ENCODE measurements around the gene SCRN2. TPM values are rescaled to one million over a fixed set of nuclear protein-coding genes. Genes with fewer than 3 reads are reported as not detected.

The SCRN2 gene
- total RNA-seq, 1 experiment from 2014 or later: 50.8 TPM

- TF ChIP-seq, protein P1, sequence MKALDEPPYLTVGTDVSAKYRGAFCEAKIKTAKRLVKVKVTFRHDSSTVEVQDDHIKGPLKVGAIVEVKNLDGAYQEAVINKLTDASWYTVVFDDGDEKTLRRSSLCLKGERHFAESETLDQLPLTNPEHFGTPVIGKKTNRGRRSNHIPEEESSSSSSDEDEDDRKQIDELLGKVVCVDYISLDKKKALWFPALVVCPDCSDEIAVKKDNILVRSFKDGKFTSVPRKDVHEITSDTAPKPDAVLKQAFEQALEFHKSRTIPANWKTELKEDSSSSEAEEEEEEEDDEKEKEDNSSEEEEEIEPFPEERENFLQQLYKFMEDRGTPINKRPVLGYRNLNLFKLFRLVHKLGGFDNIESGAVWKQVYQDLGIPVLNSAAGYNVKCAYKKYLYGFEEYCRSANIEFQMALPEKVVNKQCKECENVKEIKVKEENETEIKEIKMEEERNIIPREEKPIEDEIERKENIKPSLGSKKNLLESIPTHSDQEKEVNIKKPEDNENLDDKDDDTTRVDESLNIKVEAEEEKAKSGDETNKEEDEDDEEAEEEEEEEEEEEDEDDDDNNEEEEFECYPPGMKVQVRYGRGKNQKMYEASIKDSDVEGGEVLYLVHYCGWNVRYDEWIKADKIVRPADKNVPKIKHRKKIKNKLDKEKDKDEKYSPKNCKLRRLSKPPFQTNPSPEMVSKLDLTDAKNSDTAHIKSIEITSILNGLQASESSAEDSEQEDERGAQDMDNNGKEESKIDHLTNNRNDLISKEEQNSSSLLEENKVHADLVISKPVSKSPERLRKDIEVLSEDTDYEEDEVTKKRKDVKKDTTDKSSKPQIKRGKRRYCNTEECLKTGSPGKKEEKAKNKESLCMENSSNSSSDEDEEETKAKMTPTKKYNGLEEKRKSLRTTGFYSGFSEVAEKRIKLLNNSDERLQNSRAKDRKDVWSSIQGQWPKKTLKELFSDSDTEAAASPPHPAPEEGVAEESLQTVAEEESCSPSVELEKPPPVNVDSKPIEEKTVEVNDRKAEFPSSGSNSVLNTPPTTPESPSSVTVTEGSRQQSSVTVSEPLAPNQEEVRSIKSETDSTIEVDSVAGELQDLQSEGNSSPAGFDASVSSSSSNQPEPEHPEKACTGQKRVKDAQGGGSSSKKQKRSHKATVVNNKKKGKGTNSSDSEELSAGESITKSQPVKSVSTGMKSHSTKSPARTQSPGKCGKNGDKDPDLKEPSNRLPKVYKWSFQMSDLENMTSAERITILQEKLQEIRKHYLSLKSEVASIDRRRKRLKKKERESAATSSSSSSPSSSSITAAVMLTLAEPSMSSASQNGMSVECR (CRISPR knock-in tag; IDR thresholded peaks at IDR 0.05; ENCODE audit: borderline replicate concordance): no peak
- TF ChIP-seq NR3C1 (CRISPR knock-in tag; conservative IDR thresholded peaks at IDR 0.05; ENCODE audit: low read depth) (no peak), PRRX2 (CRISPR knock-in tag; IDR thresholded peaks at IDR 0.05) (no peak), USF2 (CRISPR knock-in tag; IDR thresholded peaks at IDR 0.05) (no peak), ZNF281 (CRISPR knock-in tag; IDR thresholded peaks at IDR 0.05) (no peak)
- TF ChIP-seq, protein P2, sequence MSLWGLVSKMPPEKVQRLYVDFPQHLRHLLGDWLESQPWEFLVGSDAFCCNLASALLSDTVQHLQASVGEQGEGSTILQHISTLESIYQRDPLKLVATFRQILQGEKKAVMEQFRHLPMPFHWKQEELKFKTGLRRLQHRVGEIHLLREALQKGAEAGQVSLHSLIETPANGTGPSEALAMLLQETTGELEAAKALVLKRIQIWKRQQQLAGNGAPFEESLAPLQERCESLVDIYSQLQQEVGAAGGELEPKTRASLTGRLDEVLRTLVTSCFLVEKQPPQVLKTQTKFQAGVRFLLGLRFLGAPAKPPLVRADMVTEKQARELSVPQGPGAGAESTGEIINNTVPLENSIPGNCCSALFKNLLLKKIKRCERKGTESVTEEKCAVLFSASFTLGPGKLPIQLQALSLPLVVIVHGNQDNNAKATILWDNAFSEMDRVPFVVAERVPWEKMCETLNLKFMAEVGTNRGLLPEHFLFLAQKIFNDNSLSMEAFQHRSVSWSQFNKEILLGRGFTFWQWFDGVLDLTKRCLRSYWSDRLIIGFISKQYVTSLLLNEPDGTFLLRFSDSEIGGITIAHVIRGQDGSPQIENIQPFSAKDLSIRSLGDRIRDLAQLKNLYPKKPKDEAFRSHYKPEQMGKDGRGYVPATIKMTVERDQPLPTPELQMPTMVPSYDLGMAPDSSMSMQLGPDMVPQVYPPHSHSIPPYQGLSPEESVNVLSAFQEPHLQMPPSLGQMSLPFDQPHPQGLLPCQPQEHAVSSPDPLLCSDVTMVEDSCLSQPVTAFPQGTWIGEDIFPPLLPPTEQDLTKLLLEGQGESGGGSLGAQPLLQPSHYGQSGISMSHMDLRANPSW (CRISPR knock-in tag; conservative IDR thresholded peaks at IDR 0.05; ENCODE audit: low read depth): no peak
These were observed 43.3 kb upstream of the SCRN2 start (continued) for GRCh38 chr17:47884427-47884740.

GRCh38 chr17:47883589-47884426, 42.7 kb upstream of the SCRN2 start:
- Mint-ChIP-seq H3K9me3 (no peaks in the 10 kb centered on the region), H3K27me3 (ENCODE audit: low read depth) (peaks cover 11% of the 10 kb centered on the region), H3K27ac (no peak overlapping the region), H3K36me3 (no peaks in the 10 kb centered on the region), H3K4me3 (no peak overlapping the region), H3K4me1 (peaks cover 20% of the 10 kb centered on the region)
- no peak for ATAC-seq
- CTCF ChIA-PET: interaction anchor here (1.1 to 18.5 kb wide), 10 partner anchors 10 to 135 kb away, joined by 3 to 1122 read pairs (median 8); partner anchors contain the start of genes CDK5RAP3, PNPO, SCRN2 and SP2
- POLR2A ChIA-PET: interaction anchor here (0.8 to 2.8 kb wide), 6 partner anchors 12 to 41 kb away, joined by 3 to 12 read pairs (median 8); partner anchors contain the start of genes SP2 and SP6
- no peak for DNase-seq (ENCODE audit: low spot score)
- no peak for TF ChIP-seq NR3C1 (CRISPR knock-in tag; conservative IDR thresholded peaks at IDR 0.05; ENCODE audit: low read depth)

DNA sequence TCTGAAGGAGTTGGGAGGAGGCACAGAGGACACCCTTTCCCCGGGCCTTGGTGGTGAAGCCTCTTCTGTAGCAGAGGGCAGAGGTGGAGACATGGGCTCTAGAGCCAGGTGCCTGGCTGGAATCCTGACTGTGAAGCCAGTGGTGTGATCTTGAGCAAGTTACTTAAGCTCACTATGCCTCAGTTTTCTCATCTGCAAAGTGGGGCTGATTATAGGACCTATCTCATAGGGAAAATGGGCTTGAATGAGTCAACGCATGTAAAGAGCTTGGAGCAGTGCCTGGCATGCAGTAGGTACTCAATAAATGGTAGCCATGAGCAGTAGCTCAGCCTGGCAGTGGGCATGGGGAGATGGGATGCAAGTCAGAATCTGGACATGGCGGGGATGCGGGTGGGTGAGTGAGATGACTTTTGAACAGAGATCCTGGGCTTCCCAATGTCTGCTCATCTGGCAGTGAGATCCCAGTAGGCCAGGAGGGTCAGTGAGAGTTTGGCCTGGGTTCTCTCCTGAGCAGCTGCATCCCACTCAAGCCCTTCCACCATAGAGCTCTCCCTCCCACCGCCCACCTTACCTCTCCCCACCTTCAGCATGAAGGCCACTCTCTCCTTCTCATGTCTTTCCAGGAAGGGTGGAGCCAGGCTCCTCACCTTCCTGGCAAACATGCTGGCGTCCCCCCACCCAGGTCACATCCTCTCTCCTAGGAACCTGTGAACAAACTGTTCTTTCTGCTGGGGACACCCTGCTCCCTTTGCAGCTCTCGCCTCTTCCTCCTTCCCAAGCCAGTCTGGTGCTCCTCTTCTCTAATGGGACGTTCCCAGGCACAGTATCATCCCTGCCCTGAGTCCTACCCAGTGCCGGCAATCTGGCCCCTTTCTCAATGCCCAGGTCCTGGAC, 41.9 kb upstream of the SCRN2 start:
- Mint-ChIP-seq H3K4me1 (peaks cover 26% of the 10 kb centered on the region), H3K36me3 (no peaks in the 10 kb centered on the region), H3K27me3 (ENCODE audit: low read depth) (peaks cover 14% of the 10 kb centered on the region), H3K27ac (no peak overlapping the region), H3K4me3 (no peak overlapping the region), H3K9me3 (no peaks in the 10 kb centered on the region)
- ChIA-PET CTCF (interaction anchor here (1.2 to 18.5 kb wide), 5 partner anchors 11 to 64 kb away, joined by 3 to 1122 read pairs (median 5); partner anchors contain the start of genes SCRN2, SP2 and SP6), POLR2A (interaction anchor here (1.5 kb wide), 1 partner anchor 32 kb away, joined by 3 read pairs; the partner anchor contains the start of gene SP6)
- ATAC-seq (no peak), DNase-seq (ENCODE audit: low spot score) (no peak)
- TF ChIP-seq TEAD1 (CRISPR knock-in tag; IDR thresholded peaks at IDR 0.05) (no peak), GABPB1 (CRISPR knock-in tag; IDR thresholded peaks at IDR 0.05) (no peak), ESRRA (CRISPR knock-in tag; IDR thresholded peaks at IDR 0.05; ENCODE audit: borderline replicate concordance) (no peak), PRRX2 (CRISPR knock-in tag; IDR thresholded peaks at IDR 0.05) (no peak)
